HG02759 (cell line): Measurements from ENCODE around the gene DHRS12.

ENCODE experiments used
- ATAC-seq: cut with Tn5 transposase; IDR thresholded peaks from one replicate; pipeline ENCODE4 v1.9.1; 2021; ENCODE audit warnings: mild to moderate bottlenecking, moderate library complexity; ENCODE audit not compliant: unreplicated experiment

Gene DHRS12

GRCh38 chr13:51784097-51784496 is 19.9 kb downstream of the DHRS12 start:
- ATAC-seq = no peak

GRCh38 chr13:51783428-51784094 is 20.4 kb downstream of the DHRS12 start:
- ATAC-seq = no peak

- ATAC-seq = no peak
Measured at GRCh38 chr13:51782026-51782710, 21.8 kb downstream of the DHRS12 start.

- peak; percentile 70 for ATAC-seq
Measured at GRCh38 chr13:51781246-51782022, 22.5 kb downstream of the DHRS12 start.

- no peak for ATAC-seq
Measured at GRCh38 chr13:51780099-51780498, 23.9 kb downstream of the DHRS12 start.

- ATAC-seq = no peak
Measured at GRCh38 chr13:51778392-51778791, 25.6 kb downstream of the DHRS12 start.

- ATAC-seq = no peak
Measured at GRCh38 chr13:51777921-51778320, 26.0 kb downstream of the DHRS12 start.

GRCh38 chr13:51776179-51776578 is 27.8 kb downstream of the DHRS12 start:
- ATAC-seq = no peak

- no peak for ATAC-seq
Measured at GRCh38 chr13:51773515-51773914, 30.4 kb downstream of the DHRS12 start.

GRCh38 chr13:51772781-51773180 is 31.2 kb downstream of the DHRS12 start:
- ATAC-seq = no peak

- no peak for ATAC-seq
Measured at GRCh38 chr13:51772105-51772455, 31.9 kb downstream of the DHRS12 start.

GRCh38 chr13:51771418-51772104 is 32.4 kb downstream of the DHRS12 start:
- no peak for ATAC-seq

GRCh38 chr13:51770681-51771417 is 33.1 kb downstream of the DHRS12 start:
- ATAC-seq = no peak

GRCh38 chr13:51770160-51770559 is 33.8 kb downstream of the DHRS12 start:
- ATAC-seq = no peak

- no peak for ATAC-seq
Measured at GRCh38 chr13:51769455-51770127, 34.4 kb downstream of the DHRS12 start.

- no peak for ATAC-seq
Measured at GRCh38 chr13:51768976-51769375, 35.0 kb downstream of the DHRS12 start.

GRCh38 chr13:51768378-51768921 is 35.5 kb downstream of the DHRS12 start:
- ATAC-seq = no peak

GRCh38 chr13:51767100-51767499 is 36.9 kb downstream of the DHRS12 start:
- no peak for ATAC-seq

GRCh38 chr13:51765142-51765515 is 38.8 kb downstream of the DHRS12 start:
- no peak for ATAC-seq
